ENCODE data around the gene GFAP. TPM values are rescaled to one million over a fixed set of nuclear protein-coding genes. Genes with fewer than 3 reads are reported as not detected.

Gene GFAP
- total RNA-seq, 1 experiment from 2014 or later: not detected

DNA sequence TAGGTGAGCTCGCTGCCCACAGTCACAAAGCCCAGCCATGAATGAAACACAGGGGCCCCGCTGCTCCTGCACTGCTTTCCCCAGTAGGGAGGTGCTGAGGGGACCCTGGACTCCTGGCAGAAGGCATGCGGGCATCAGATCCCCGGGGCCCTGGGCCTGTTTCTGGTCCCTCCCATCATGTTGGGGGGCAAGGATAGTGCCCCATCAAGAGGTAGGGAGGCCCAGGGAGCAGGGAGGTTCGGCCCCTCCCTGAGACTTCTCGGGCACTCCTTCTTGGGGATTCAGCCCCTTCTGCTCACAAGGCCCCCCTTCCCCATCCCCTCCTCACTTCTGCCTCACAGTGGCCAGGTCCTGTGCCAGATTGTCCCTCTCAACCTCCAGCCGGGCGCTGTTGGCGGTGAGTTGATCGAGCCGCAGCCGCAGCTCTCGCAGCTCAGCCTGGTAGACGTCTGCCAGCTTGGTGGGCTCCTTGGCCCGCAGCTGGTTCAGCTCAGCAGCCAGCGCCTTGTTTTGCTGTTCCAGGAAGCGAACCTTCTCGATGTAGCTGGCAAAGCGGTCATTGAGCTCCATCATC, 515 bp downstream of the GFAP start:
- no peak overlapping the region for H3K27ac ChIP-seq
- no peaks in the 10 kb centered on the region for H3K27me3 ChIP-seq (replicated peaks)
- no peak overlapping the region for H3K4me3 ChIP-seq
- H3K4me1 ChIP-seq (replicated peaks): peaks cover 24% of the 10 kb centered on the region
- H3K9me3 ChIP-seq (replicated peaks): no peaks in the 10 kb centered on the region
- no peaks in the 10 kb centered on the region for H3K36me3 ChIP-seq
- no peak for DNase-seq (ENCODE audit: low read depth in 1 of 2, low spot score in 2 of 2)

DNA sequence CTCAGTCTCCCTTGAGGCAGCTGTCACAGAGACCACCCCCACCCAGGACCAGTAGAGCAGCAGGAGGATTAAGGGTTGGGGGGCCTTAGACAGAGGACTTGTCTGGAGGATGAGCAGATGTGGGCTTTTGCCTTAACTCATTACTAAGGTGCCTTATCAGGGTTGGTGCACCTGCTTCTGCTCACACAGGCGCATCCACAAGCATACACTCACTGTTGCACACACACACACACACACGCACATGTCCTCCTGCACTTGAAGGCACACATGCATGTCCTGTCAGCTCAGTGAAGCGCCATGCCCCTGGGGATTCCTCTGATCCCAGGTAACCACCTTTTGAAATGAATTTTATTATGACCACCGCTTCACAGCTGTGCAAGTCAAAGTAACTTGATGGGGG, 1.2 kb downstream of the GFAP start:
- Histone ChIP-seq H3K4me1 (replicated peaks) (peaks cover 29% of the 10 kb centered on the region), H3K9me3 (replicated peaks) (no peaks in the 10 kb centered on the region), H3K4me3 (no peak overlapping the region), H3K27me3 (replicated peaks) (no peaks in the 10 kb centered on the region), H3K36me3 (no peaks in the 10 kb centered on the region), H3K27ac (no peak overlapping the region)
- DNase-seq (ENCODE audit: low read depth in 1 of 2, low spot score in 2 of 2): no peak

DNA sequence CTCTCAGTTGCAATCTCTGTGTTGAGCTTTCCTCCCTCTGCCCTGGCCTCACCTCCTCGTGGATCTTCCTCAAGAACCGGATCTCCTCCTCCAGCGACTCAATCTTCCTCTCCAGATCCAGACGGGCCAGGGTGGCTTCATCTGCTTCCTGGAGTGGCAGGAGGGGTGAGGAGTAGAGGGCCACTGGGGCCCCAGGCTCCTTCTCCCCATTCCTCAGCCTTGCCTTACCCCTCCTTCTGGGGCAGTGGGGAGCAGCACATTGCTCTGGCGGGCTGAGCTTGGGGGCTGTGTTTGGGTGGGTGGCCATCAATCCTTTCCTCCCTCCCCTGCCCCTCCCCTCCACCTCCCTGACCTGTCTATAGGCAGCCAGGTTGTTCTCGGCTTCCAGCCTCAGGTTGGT, 1.6 kb downstream of the GFAP start:
- no peaks in the 10 kb centered on the region for H3K36me3 ChIP-seq
- no peaks in the 10 kb centered on the region for H3K27me3 ChIP-seq (replicated peaks)
- peaks cover 34% of the 10 kb centered on the region for H3K4me1 ChIP-seq (replicated peaks)
- no peak for DNase-seq (ENCODE audit: low read depth in 1 of 2, low spot score in 2 of 2)
- no peaks in the 10 kb centered on the region for H3K9me3 ChIP-seq (replicated peaks)
- no peak overlapping the region for H3K27ac ChIP-seq
- H3K4me3 ChIP-seq: no peak overlapping the region

DNA sequence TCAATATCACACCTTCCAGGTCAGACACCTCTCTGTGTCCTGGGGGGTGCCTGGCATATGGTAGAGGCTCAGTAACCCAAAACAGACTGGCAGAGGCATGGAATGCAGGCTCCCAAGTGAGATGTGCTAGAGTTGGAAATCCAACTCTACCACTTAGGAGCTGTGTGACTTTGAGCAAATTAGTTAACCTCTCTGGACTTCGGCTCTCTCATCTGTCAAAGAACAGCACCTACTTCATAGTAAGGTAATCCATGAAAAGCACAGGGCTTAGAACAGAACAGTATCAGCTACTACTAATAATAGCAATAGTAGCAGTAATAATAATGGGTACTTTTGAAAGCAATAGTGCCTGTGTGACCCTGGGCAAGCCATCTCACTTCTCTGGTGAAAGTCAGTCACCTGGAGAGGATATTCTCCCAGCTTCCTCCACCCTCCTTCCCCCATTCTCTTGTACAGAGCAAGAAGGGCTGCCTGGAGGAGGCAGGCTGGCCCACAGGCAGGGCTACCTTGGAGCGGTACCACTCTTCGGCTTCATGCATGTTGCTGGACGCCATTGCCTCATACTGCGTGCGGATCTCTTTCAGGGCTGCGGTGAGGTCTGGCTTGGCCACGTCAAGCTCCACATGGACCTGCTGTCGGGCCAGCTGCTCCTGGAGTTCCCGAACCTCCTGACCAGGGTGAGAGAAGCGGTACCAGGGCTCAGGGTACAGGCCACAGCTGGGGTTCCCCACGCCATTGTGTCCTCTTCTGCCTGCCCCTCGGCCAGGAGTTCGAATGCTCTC, 2.3 kb downstream of the GFAP start:
- Histone ChIP-seq H3K4me1 (replicated peaks) (peaks cover 37% of the 10 kb centered on the region), H3K27ac (no peak overlapping the region), H3K27me3 (replicated peaks) (no peaks in the 10 kb centered on the region)

DNA sequence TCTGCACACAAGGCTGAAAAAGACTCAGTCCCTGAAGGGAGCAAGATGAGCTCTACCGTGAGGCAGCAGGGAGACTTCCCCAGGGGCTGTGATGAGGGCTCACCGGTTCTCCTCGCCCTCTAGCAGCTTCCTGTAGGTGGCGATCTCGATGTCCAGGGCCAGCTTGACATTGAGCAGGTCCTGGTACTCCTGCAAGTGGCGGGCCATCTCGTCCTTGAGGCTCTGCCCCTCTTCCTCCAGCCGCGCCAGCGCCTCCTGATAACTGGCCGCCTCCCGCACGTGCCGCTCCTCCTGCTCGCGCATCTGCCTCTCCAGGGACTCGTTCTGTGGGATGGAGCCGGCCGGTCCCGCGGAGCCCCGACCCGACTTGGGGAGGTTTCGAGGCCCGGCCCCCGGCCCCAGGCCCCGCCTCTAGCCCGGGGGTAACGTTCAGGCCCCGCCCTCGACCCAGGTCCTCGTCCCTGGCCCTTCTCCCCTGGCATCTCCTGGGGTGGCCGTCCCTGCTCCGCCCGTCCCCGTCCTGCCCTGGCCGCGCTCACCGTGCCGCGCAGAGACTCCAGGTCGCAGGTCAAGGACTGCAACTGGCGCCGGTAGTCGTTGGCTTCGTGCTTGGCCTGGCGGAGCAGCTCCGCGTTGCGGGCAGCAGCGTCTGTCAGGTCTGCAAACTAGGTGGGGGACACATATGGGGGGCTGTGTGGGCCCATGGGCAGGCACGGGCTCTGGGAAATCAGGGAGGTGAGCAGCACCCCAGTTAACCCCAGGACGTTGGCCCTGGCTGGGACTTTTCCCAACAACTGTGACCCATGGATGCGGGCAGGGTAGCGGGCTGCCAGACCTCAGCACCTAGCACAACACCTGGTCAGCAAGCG, 3.9 kb downstream of the GFAP start:
- no peak overlapping the region for H3K4me3 ChIP-seq
- no peak for DNase-seq (ENCODE audit: low read depth in 1 of 2, low spot score in 2 of 2)

More for the DNA sequence above, 2.3 kb downstream of the GFAP start:
- Histone ChIP-seq H3K9me3 (replicated peaks) (no peaks in the 10 kb centered on the region), H3K4me3 (no peak overlapping the region), H3K36me3 (no peaks in the 10 kb centered on the region)
- no peak for DNase-seq (ENCODE audit: low read depth in 1 of 2, low spot score in 2 of 2)

DNA sequence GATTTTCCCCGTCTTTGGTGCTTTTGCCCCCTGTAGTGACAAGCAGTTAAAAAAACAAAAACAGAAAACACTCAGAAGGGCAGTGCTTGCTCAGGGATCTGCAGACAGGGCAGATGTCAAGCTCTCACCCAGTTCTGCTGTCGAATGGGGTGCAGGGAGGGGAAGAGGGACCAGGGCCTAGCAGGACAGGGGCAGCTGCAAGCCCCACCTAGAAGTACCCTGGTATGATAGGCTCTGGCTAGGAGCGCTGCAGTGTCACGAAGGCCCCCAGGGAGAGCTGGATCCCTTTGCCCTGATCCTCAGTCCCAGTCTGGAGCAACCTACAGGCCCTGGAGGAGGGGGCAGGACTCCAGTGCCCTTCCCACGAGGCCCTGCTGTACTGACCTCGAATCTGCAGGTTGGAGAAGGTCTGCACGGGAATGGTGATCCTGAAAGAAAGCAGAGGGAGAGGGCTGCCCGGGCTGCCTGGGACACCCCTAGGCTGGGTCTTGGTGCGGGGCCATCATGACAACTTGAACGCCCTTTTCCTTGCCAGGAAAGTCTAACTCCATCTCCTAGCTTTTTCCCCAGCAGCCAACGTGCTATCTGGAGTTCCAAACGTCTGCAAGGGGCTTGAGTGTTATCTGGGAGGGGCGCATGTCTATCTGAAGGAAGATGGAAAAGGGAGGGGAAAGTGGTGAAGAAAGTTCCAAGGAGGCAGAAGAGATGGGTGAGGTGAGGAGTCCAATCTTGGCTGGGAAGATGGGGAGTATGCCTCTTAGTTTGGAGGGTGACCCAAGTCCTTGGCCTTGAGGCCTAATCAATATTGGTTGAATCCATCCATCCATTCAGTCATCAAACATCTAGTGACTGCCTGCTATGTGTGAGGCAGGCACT, 4.8 kb downstream of the GFAP start:
- H3K4me3 ChIP-seq: no peak overlapping the region
- no peak for DNase-seq (ENCODE audit: low read depth in 1 of 2, low spot score in 2 of 2)
- no peaks in the 10 kb centered on the region for H3K36me3 ChIP-seq
- H3K4me1 ChIP-seq (replicated peaks): peaks cover 48% of the 10 kb centered on the region
- H3K27me3 ChIP-seq (replicated peaks): no peaks in the 10 kb centered on the region
- no peaks in the 10 kb centered on the region for H3K9me3 ChIP-seq (replicated peaks)
- peak overlapping the region; percentile 60 for H3K27ac ChIP-seq

More for the DNA sequence above, 3.9 kb downstream of the GFAP start:
- Histone ChIP-seq H3K9me3 (replicated peaks) (no peaks in the 10 kb centered on the region), H3K27me3 (replicated peaks) (no peaks in the 10 kb centered on the region), H3K4me1 (replicated peaks) (peaks cover 39% of the 10 kb centered on the region), H3K27ac (no peak overlapping the region), H3K36me3 (no peaks in the 10 kb centered on the region)

DNA sequence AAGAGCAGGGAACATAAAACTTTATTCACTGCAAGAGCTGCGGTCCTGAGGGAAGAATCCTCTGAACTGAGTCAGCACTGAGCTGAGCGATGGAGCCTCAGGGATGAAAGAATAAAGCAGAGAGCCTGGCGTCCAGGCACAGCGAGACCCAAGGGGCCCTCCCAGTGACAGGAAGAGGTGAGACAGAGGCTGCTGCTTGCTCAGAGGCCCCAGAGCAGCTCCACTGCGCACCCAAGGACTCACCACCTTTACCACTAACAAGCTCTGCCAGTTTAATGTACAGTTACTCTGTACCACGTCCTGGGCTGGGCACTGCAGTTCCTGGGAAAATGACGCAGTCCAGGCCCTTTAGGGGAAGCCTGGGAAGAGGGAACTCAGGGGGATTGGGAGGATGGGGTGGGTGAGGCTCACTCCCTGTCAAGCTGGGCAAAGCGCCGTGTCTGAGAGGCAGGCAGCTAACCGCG, 5.6 kb downstream of the GFAP start:
- Histone ChIP-seq H3K27ac (peak overlapping the region; percentile 60), H3K36me3 (no peaks in the 10 kb centered on the region), H3K9me3 (replicated peaks) (no peaks in the 10 kb centered on the region), H3K4me1 (replicated peaks) (peaks cover 56% of the 10 kb centered on the region), H3K27me3 (replicated peaks) (no peaks in the 10 kb centered on the region), H3K4me3 (no peak overlapping the region)
- DNase-seq (ENCODE audit: low read depth in 1 of 2, low spot score in 2 of 2): peak; percentile 84 to 92

DNA sequence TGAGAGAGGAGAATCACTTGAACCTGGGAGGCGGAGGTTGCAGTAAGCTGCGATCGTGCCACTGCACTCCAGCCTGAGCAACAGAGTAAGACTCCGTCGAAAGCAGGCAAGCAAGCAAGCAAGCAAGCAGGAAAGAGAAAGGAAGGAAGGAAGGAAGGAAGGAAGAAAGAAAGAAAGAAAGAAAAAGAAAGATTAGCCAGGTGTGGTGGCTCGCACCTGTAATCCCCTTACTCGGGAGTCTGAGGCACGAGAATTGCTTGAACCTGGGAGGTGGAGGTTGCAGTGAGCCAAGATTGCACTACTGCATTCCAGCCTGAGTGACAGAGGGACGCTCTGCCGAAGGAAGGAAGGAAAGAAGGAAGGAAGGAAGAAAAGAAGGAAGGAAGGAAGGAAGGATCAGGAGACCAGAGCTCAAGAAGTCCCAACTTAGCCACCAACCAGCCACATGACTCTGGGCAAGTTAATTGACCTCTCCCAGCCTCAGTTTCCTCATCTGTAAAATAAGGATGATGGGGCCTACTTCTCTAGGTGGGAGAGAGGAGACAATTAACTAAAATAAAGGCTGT, 6.5 kb downstream of the GFAP start:
- peak overlapping the region; percentile 60 for H3K27ac ChIP-seq
- H3K4me1 ChIP-seq (replicated peaks): peaks cover 57% of the 10 kb centered on the region
- H3K27me3 ChIP-seq (replicated peaks): no peaks in the 10 kb centered on the region
- no peak overlapping the region for H3K4me3 ChIP-seq
- no peak for DNase-seq (ENCODE audit: low read depth in 1 of 2, low spot score in 2 of 2)
- H3K36me3 ChIP-seq: no peaks in the 10 kb centered on the region
- H3K9me3 ChIP-seq (replicated peaks): no peaks in the 10 kb centered on the region

DNA sequence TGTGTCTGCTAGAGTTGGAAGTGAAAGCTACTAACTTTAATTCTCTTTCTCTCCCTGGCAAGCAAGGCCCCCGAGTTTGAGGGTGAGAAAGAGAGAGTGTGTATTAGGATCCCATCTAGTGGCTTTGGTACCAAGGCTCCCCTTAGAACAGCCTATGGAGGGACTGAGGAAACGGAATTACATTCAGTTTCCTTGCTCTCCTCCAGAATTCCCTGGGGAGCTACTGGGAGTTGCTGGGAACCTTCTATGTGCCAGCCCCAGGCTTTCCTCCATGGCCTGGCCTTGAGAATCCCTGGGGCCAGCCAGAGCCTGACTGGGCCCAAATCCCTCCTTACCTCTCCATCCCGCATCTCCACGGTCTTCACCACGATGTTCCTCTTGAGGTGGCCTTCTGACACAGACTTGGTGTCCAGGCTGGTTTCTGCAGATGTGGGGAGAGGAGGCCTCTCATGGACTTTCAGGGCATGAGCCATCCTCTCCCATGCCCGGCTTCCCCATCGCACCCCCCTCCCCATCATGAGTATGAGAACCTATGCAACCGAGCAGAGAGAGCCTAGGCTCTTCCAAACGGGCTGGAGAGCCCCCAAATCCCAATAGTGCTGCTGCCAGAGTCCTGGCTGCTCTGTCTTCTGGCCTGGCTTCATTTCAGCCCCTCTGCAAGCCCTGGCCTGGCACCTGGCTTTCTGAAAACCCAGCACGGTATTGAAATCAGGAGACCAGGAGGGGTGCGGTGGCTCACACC, 7.4 kb downstream of the GFAP start:
- Histone ChIP-seq H3K4me1 (replicated peaks) (peaks cover 57% of the 10 kb centered on the region), H3K27ac (no peak overlapping the region), H3K27me3 (replicated peaks) (no peaks in the 10 kb centered on the region), H3K9me3 (replicated peaks) (no peaks in the 10 kb centered on the region), H3K4me3 (no peak overlapping the region), H3K36me3 (no peaks in the 10 kb centered on the region)
- DNase-seq (ENCODE audit: low read depth in 1 of 2, low spot score in 2 of 2): no peak

DNA sequence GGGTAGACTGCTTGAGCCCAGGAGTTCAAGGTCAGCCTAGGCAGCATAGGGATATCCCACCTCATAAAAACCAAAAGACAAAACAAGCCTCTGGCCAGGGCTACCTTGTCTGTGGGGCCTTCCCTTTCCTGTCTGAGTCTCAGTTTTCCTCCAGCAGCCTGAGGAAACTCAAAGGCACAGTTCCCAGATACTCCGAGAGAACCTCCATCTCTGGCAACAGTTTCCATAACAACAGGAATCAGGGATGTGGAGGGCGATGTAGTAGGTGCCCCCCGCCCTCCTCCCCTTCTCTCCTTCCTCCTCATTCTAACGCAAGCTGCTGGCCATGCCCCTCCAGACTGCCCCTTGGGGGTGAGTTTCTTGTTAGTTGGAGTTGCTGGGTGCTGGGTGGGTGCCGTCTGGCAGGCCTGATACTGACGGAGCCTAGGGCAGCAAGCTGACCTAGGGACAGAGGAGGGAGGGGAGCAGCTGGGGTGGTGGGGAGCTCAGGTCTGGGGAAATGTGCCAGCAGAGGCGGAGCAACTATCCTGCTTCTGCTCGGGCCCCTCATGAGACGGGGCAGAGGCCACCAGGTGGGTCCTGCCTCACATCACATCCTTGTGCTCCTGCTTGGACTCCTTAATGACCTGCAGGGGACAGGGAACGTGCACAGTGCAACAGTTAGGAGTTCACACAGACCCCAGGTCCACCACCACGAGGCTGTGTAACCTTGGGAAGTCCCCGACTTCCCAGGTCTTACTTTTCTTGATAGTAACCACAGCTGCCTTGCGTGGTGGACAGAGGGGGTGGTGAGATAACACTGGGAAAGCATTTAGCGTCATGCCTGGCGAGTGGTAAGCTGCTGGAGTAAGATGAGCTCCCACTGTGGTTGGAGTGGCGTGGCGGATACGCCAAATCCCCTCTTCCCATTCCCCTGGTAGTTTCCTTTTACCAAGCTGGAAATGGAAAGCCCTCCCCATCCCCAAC, 8.3 kb downstream of the GFAP start:
- Histone ChIP-seq H3K27ac (peak overlapping the region; percentile 95), H3K4me1 (replicated peaks) (peaks cover 64% of the 10 kb centered on the region), H3K4me3 (no peak overlapping the region), H3K9me3 (replicated peaks) (no peaks in the 10 kb centered on the region), H3K27me3 (replicated peaks) (no peaks in the 10 kb centered on the region), H3K36me3 (no peaks in the 10 kb centered on the region)
- no peak for DNase-seq (ENCODE audit: low read depth in 1 of 2, low spot score in 2 of 2)

DNA sequence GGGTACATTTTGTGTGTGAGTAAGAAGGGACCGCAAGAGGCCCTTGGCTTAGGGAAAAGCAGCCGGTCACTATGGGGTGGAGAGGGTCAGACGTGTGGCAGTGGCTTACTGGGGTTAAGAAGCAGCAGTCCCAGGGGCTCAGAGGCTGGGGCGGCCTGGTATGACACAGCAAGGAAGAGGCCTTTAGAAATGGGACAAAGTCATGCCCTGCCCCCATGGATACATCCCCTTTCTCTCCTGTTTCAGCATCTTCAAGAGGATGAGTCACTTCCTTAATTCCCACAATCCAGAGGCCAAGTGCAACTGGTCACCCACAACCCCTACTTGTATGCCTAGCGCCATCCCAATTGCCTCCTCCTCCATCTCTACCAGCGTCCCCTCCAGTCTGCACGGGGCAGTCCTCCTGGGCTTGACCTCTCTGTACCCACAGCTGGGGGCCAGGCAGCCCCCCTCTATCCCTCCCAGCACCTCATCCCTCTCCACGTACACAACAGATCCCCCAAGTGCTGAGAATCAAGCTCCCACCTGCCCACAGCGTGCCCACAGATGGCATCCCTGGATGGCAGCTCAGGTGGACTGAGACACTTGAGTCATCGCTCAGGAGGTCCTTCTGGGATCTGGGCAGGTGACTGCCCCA, 9.2 kb downstream of the GFAP start:
- peaks cover 71% of the 10 kb centered on the region for H3K4me1 ChIP-seq (replicated peaks)
- no peaks in the 10 kb centered on the region for H3K9me3 ChIP-seq (replicated peaks)
- H3K4me3 ChIP-seq: no peak overlapping the region
- peak; percentile 93 to 97 for DNase-seq (ENCODE audit: low read depth in 1 of 2, low spot score in 2 of 2)
- no peaks in the 10 kb centered on the region for H3K36me3 ChIP-seq
- no peaks in the 10 kb centered on the region for H3K27me3 ChIP-seq (replicated peaks)
- peak overlapping the region; percentile 95 for H3K27ac ChIP-seq
